Stimulated activated CD4-positive, alpha-beta T cell treated with anti-CD3 and anti-CD28 coated beads, Interleukin-2, amount 100 ng/mL, for 24 hours (primary cell): ENCODE results near the gene CLBA1.

ENCODE experiments used
- DNase-seq, 2 donors: peaks; one replicate each; pipeline ENCODE4 v3.0.0-alpha.2; 2020

The CLBA1 gene

DNA sequence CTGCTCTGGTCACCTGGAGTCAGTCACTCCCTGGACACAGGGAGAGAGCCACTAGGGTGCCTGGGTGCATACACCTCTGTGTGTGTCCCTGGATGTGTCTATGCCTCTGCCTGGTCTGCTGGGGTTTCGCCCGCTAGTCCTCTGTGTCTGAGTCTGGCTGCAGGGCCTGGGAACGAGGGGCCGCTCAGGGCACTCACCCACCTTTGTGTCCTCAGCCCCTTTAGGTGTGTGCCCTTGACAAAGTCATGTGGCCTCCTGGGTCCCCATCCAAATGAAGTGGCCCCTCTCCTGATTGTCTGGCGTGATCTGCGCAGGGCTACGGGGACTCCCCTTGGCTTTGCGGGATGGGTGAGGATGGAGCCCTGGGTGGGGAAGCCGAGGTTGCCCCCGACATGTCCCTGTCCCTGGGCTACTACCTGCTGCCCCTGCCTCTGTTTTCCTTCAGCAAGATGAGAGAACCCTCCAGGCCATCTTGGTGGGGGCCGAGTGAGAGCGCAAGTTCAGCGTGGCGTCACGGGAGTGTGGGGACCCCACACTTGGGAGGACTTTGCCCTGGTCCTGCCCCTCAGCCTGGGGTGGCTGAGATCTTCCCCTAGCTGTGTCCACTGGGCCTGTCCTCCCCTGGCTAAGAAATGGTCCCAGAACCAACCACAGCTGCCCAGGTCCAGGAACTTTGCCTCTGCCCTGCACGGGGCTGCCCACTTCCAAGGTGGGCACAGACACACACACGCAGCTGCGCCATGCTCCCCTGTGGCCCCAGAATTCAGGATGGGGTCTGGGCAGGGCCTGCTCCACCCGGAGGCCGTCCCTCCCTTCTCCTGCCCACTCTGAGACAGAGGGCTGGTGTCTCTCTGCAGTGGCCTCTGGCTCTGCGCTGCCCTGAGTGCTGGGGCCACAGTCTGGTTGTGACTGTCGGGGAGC lies 4.7 kb upstream of the CLBA1 start:
- DNase-seq = no peak

DNA sequence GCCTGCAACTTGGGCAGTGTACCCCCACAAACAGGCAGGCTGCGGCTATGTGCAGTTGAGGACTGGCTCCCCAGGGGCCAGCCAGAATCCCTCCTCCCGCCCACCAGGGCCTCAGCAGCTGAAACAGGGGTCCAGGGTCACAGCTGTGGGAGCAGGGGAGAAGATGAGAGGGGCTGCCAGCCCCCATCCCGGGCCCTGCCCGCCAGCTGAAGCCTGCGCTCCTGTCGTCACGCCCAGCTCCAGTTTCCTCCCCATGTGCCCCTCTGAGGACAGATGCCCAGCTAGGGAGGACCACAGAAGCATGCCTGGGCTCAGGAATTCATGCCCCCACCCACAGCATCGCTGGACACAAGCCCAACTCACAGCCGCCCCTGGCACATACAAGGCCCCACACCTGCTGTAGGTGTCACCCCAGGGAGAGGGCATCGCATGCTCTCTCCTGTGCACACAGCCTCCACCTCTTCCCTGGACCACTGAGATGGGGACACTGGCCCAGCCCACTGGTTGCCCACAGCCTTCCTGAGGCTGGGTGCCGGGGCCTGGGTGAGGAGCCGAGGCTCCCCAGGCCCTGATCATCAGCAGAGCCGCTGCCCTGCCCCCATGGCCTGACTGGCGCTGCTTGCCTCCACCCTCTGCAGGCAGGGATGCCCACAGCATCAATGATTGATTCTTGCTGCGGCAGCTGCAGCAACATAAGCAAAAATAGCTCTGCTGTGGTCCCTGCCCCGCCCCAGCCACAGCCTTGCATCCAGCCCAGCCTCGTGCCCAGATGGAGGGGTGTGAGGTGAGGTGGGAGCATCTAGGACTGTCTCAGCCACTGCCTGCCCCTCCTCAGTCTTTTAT lies 3.7 kb upstream of the CLBA1 start:
- DNase-seq = no peak

DNA sequence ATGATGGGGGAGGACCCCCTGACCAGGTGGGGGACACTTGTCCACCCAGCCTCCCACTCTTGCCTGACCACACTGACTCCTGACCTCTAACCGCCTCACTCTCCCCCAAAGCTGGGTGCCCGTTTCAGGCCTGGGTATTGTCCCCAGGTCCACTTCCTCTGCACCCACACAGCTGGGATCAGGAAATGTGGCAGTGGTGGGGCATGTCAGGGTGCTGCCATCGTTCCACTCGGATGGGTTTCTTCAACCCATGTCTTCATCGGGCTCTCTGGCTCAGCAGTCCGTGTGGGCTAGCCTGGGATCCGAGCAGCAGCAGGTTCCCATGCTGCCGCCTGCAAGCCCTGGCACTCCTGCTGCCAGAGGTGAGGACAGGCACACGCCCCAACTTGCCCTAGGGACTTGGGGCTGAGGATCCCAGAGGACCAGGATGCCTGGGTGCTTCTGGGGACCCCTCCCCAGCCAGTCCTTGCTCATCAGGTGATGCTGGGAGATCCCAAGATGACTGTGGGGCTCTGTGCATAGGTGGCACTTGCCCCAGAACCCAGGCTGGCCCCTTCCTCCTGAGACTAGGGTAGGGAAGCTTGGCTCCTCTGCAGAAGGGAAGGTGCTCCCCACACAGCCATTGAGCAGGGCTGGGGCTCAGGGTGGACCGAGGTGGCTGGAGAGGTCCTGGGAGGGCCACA lies 2.9 kb upstream of the CLBA1 start:
- no peak for DNase-seq

DNA sequence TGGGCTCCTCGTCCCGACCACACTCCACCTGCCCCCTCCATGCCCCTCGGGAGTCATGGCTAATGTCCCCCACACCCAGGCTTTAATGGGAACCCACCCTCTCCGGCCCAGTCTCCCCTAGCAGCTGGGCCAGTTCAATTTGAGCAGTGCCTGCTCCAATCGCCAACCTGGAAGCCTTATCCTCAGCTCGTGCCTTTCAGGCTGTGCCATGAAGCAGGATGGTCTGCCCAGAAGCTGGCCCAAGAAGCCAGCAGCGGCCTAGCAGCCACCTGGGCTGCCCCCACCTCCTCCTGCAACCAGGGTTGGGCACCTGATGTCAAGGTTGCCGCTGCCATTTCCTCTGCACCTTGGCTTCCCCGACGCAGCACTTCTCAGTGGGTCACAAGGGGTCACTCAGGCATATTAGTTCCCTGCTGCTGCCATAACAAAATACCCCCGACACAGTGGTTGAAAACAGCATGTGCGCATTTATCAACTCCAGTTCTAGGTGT lies 2.3 kb upstream of the CLBA1 start:
- no peak for DNase-seq

DNA sequence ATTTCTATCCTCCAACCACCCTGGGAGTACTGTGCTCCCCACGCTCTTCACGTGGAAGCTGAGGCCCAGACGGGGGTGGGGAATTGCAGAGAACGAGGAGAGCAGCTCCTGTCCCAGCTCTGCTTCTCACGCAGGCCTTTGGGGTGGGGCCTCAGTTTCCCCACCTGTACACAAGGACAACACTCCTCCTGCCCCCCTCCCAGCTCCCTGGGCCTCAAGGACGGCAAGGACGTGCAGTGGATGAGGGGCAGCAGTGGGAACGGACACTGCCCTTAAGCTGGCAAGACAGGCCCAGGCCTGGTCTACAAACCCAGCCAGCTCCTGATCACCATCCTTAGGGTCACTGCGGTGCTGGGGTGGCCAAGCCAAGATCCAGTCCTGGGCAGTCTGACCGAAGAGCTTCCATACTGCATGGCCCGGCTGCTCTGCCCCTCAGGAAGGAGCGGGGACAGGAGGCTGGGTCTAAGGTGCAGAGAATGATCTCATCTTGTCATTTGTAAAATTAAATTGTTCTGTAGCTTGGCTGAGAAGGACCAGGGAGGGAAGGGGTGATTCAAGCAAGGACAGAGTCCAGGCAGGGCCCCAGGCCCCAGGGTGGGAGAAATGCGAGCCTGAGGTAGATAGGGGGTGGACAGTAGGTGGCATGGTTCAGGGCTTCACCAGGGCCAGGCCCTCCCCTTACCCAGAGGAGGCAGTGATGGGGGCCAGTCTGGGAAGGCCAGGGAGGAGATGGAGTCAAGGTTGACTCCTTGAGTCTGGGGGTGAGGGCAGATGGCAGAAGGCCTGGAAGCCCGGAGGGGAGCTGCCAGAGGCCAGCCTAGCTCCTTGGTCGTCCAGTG lies 1.3 kb upstream of the CLBA1 start:
- DNase-seq = no peak

DNA sequence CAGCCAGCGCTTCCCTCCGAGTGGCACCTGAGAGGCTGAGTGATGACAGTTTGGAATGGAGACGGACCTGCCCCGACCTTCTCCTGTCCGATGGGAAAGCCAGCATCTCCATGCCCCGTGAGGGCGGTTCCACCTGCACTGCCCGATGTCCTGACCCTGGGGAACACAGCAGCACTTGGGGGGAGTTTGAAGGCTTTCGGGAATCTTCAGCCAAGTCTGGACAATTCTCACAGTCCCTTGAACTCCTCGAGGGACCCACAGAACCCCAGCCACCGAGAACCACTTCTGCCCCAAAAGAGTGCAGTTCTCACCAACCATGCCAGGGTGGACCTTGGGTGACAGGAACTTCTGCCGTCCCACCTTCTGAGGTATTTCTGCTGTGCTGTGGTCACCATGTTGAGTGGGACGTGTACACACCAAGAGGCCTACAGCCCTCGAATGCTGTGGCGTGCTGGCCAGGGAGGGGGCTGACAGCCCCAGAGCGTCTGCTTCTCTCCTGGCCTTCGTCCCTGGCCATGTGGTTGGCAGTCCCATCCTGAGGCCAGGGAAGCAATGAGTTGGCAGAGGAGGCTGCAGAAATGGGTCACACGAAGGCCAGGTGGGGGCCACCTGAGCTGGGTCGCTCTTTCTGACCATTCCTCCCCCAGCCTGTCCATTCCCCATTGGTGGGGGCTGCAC lies 1.0 kb downstream of the CLBA1 start:
- DNase-seq = no peak

DNA sequence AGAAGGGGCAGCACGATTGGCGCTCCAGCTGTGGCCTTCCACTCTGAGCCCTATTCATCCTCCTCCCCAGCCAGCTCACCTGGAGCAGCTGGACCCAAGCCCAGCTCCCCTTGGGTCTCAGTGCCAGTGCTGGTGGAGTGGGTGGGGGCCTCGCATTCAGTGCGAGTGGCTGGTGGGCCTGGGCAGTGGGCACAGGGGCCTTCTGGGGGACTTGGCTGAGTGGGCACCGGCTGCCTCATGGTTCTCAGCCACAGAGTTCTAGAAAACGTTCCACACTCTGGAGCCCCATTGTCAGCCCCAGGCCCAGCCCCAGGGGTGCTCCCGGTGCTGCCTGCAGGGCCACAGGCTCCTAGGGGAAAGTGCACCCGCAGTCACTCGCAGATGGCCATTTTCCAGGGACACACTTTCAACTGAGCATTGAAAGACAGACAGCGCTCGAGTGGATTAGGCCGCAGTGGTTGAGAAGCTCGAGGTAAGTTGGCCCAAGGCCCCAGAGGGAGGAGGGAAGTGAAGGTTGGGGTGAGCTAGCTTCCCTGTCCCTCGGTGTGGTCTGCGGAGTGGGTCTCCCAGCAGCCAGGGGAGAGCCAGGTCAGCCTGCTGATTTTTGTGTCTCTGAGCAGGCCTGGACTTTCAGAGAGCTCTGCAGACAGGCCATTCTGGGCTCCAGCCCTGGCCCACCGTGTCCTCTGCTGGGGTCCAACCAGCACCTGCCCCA lies 3.8 kb downstream of the CLBA1 start:
- no peak for DNase-seq

DNA sequence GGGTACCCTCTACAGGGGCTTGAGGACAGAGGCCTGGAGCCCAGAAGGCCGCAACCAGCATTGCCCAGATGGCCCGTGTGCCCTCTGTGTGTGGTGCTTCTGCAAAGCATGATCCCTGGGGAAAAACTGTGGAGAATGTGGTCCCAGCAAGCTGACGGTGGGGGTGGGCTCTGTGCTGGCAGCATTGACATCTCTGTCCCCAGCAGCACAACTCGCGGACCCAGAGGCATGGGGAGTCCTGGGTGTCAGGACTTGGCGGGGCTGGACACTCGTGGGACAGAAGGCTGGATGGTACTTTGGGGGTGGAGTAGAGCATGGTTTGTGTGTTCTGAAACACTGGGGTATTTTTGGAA lies 4.3 kb downstream of the CLBA1 start:
- DNase-seq = no peak

DNA sequence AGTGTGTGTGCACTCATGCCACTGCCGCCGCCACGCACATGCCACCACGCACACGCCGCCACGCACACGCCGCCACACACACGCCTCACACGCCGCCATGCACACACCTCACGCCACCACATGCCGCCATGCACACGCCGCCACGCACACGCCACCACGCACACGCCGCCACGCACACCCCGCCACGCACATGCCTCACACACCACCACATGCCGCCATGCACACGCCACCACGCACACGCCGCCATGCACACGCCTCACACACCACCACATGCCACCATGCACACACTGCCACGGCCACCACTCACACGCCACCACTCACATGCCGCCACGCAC lies 6.3 kb downstream of the CLBA1 start:
- no peak for DNase-seq

DNA sequence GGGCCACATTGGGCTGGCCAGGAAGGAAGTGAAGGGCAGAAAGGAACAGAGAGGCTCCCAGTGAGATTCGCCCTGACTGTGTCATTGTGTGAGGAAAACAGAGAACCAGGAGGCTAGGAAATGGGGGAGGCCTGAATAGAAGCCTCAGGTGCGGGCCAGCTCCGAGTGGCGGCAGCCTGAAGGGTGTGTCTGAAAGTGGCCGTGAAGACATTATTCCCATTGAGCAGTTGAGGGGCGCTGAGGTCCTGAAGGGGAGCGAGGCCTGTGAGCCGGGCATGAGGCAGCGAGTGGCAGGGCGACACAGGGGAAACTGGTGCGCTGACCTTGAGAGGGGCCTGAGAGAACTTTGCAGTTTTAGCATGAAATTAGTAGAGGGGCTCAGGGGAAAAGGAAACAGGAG lies 6.9 kb downstream of the CLBA1 start:
- DNase-seq = no peak

DNA sequence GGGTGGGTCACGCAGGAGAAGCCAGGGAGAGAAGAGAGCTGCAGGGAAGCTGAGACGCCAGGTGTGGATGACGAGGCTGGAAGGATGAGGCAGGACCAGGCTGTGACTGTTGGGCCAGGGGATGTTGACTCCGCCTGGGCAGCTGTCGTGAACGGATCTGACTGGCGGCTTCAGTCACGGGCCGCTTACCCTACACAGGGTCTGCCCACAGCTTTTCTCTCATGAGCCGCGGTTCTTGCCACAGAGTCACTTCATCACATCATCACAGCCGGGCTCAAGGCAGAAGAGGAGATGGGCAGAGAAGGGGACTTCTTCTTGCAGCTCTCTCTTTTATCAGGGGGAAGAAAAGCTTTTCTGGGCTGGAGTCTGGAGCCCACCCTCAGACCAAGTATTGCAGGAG lies 7.7 kb downstream of the CLBA1 start:
- DNase-seq = no peak

DNA sequence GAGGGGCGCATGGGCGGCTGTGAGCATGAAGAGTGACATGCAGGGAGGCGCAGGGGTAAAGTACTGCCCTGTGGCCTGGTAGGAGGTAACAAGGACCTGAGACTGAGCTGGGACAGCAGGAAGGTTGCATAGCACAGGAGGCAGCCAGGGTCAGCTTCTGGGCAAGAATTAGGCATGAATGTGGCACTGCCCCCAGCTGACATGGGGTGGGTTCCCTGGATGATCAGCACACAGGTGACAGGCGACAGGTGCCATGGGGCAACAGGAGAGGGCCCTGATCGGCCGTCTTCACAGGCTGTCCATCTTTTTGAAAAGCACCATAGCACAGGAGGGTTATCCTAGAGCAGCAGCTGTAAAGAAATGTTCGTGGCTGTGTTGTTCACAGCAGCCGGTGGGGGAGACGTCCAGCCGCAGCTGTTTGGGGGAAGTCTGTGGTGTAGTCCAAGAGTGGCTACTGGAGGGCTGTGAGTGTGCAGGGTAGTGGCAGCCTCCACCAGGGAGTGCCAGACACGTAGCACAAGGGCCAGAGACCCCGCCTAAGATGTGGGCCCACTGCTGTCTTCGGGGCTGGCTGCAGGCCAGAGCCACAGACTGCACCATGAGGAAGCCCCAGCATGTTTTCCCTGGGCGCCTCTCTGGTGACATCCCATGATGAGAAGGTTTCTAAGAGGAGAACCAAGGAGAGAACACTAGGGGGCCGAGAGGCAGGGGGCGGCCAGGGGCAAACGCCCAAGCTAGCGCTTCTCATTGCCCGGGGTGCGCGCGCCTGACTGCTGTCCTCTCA lies 8.4 kb downstream of the CLBA1 start:
- DNase-seq = no peak

DNA sequence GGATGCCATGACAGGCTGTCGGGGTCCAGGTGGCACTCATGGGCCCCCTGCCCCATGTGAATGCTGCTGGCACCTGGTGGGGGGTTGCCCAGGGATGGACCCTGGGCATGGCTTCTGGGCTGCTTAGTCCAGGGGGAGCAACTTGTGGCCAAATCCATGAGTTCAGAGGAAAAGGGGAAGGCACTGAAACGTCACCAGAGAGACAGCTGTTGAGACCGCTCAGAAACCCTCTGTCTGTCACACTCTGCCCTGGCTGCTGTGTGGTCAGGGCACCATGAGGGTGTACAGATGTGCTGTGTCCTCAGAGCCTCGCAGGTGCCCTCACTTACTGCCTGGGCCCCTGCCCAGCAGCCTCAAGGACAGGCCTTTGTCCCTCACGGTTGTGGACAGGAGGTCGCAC lies 9.4 kb downstream of the CLBA1 start:
- no peak for DNase-seq

DNA sequence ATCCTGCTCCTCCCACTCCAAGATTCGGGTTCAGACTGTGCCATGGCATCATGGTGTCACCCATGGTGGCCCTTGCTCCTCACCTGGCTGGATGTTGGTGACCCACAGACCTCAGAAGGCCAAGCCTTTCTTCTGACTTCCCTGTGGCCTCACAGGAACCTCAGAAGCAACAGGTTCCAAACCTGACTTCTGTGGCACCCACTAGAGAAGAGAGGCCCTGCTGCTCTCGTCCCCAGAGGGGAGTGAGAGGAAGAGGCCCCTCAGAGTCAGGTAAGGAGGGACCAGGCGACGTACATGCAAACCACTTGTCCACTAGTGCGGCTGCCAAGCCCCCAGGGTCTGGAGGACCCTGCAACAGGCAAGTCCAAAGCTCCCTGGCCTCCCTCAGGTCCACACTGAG lies 10.4 kb downstream of the CLBA1 start:
- no peak for DNase-seq

DNA sequence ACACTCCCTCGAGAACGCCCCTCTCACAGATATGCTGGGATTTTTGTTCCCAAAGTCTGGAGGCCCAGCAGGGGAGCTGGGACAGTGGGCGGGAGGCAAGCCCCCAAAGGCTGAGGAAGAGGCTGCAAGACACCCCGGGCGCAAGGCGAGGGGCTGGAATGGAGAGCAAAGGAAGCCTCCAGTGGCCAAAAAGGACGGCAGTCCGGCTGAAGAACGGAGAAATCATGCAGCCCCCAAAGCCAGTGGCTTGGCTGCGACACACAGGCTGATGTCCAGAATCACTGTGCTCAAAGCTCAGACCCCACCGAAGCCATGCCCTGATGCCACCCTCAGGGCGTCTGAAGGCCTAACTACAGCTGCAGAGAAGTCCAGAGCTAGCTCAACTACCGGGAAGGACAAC lies 10.9 kb downstream of the CLBA1 start:
- DNase-seq = no peak

DNA sequence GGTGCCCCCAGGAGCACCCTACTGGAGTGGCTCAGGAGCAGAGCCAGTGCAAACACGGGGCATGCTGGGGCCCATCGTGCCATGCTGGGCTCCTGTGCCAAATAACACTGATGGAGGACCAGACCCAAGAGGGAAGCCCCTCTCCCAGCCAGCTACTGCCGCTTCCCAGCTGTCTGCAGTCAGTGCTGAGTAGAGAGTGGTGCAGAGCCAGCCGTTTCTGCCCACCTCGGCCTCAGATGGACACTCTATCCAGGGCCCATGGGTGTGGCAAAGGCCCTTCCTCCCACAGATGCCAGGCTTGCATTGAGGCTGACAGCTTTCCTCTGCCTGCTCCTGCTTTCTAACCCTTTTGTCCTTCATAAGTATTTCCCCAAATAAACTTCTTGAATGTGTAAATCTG lies 13.2 kb downstream of the CLBA1 start:
- no peak for DNase-seq

DNA sequence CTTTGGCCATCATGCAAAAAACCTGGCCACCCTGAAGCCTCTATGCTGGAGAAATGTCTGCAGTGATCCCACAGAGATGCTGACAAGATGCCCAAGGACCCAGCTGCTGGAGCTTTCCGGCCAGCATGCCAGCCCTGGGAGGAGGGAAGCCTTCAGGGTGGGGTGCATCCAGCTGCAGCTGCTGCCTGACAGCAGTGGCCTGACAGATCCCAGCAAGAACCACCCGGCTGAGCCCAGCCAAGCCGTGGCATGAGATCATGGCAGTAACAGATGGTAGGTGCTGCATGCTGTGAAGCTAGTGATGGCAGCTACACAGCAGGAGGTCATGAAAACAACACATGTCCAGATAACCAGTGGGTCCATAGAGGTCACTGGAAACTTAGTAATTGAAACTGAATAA lies 13.8 kb downstream of the CLBA1 start:
- no peak for DNase-seq

DNA sequence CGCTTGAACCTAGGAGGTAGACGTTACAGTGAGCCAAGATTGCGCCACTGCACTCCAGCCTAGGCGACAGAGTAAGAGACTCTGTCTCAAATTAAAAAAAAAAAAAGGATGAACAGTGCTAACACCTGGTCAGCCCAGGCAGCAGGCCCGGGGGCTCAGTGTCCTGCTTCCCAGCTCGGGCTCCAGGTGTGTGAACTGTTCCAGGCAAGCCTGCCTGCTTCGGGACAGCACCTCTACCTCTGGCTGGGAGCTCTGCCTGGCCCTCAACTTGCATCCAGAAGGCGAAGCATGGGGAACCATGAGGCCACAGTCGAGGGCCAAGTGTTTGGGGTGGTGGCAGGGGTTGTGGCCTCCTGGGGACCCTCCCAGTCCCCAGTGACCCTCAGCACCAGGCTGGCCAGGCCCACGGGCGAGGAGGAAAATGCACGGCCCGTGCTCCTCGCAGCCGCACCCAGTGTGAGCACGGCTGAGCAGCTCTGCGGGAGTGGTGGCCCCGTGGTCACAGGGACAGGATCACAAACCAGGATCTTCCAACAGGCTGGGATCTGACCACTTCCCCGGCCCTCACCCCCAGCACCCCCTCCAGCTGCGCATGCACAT lies 19.8 kb downstream of the CLBA1 start:
- no peak for DNase-seq

DNA sequence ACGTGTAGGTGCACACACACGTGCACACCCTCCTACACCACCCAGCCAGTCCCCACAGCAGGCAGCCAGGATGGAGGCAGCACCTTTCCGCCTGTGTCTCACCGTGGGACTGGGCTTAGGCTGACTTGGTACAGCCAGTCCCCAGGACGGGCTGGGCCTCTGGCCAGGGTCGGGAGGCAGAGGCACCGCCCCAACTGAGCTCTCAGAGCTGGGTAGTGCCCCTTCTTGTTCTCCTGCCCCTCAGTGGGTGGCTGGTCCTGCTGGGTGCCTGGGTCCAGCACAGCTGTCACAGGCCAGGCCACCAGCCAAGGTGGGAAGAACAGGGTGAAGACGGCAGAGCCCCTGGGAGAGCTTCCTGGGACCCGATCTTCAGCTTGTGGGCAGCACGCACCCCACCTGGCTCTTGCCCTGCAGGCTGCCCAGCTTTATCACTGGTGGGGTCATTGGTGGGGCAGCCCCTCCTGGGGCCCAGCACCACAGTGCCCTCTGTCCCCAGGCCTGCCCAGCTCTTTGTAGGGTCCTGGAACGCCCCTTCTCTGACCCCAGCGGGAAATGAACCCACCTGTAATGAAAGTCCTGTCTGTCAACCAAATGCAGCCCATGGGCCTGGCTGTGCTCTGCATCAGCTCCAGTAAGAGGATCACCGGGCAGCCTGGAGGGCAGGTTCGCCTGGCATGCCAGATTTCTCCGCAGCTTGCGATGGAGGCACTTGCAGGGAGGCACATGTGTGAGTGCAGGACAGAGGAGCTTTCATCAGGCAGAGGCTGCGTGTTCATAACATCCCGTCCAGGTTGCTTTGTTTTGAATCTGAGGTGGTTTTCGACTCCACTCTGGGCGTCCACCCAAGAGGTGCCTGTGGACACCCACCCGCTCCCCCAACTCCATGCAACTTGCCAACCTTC lies 20.6 kb downstream of the CLBA1 start:
- DNase-seq = no peak
